ENCODE data around the gene ZNF235. TPM values are rescaled to one million over a fixed set of nuclear protein-coding genes. Genes with fewer than 3 reads are reported as not detected.
"Not testable (repeated sequence)": the region's sequence is repeated elsewhere in the genome, so short reads cannot be mapped to it uniquely, and the experiment has no call there.

ZNF235 gene
- total RNA-seq, 2 donors from 2014 or later = 4.7 to 6.2 TPM

GRCh38 chr19:44303320-44303719 lies 1.5 kb downstream of the ZNF235 start:
- peaks cover 3 to 4% of the 10 kb centered on the region in 2 donors for H3K9me3 Mint-ChIP-seq
- DNase-seq (no peak), ATAC-seq (replicated peaks in 1 of 2) (no peak)
- no peaks in the 10 kb centered on the region for H3K27me3 Mint-ChIP-seq (ENCODE audit: low read depth)
- no peak overlapping the region for H3K27ac Mint-ChIP-seq
- H3K4me1 Mint-ChIP-seq (ENCODE audit: low read depth) = peaks cover 12% of the 10 kb centered on the region
- peaks cover 9 to 19% of the 10 kb centered on the region in 2 donors for H3K36me3 Mint-ChIP-seq (ENCODE audit: insufficient read depth in 2 of 2)
- H3K4me3 Mint-ChIP-seq = peak overlapping the region; percentile 87 to 98

- Mint-ChIP-seq H3K4me1 (ENCODE audit: low read depth) (no peaks in the 10 kb centered on the region), H3K27ac (no peak overlapping the region), H3K27me3 (ENCODE audit: low read depth) (no peaks in the 10 kb centered on the region), H3K4me3 (no peak overlapping the region), H3K36me3 (ENCODE audit: insufficient read depth in 2 of 2) (peaks cover 47 to 51% of the 10 kb centered on the region in 2 donors), H3K9me3 (peaks cover 31 to 54% of the 10 kb centered on the region in 2 donors)
- DNase-seq = no peak
- ATAC-seq (replicated peaks in 1 of 2) = no peak
These were observed 19.9 kb downstream of the ZNF235 start for GRCh38 chr19:44284968-44285367.

- Mint-ChIP-seq H3K4me1 (ENCODE audit: low read depth) (no peaks in the 10 kb centered on the region), H3K9me3 (peaks cover 30 to 50% of the 10 kb centered on the region in 2 donors)
- ATAC-seq (replicated peaks in 1 of 2) = no peak
These were observed 22.0 kb downstream of the ZNF235 start for GRCh38 chr19:44282846-44283245.

GRCh38 chr19:44280916-44281315 lies 23.9 kb downstream of the ZNF235 start:
- DNase-seq (no peak), ATAC-seq (replicated peaks in 1 of 2) (no peak)
- Mint-ChIP-seq H3K36me3 (ENCODE audit: insufficient read depth in 2 of 2) (peaks cover 28 to 31% of the 10 kb centered on the region in 2 donors), H3K27ac (no peak overlapping the region), H3K4me3 (no peak overlapping the region), H3K4me1 (ENCODE audit: low read depth) (no peaks in the 10 kb centered on the region), H3K27me3 (ENCODE audit: low read depth) (no peaks in the 10 kb centered on the region), H3K9me3 (peaks cover 29 to 45% of the 10 kb centered on the region in 2 donors)

More at GRCh38 chr19:44282846-44283245, 22.0 kb downstream of the ZNF235 start:
- peaks cover 33 to 35% of the 10 kb centered on the region in 2 donors for H3K36me3 Mint-ChIP-seq (ENCODE audit: insufficient read depth in 2 of 2)
- no peak for DNase-seq
- H3K27me3 Mint-ChIP-seq (ENCODE audit: low read depth) = no peaks in the 10 kb centered on the region
- no peak overlapping the region for H3K4me3 Mint-ChIP-seq
- H3K27ac Mint-ChIP-seq = no peak overlapping the region

- DNase-seq (no peak), ATAC-seq (replicated peaks in 1 of 2) (no peak)
- Mint-ChIP-seq H3K4me1 (ENCODE audit: low read depth) (no peaks in the 10 kb centered on the region), H3K9me3 (peaks cover 31 to 41% of the 10 kb centered on the region in 2 donors), H3K4me3 (no peak overlapping the region), H3K36me3 (ENCODE audit: insufficient read depth in 2 of 2) (peaks cover 32 to 35% of the 10 kb centered on the region in 2 donors), H3K27ac (no peak overlapping the region), H3K27me3 (ENCODE audit: low read depth) (no peaks in the 10 kb centered on the region)
These were observed 26.6 kb downstream of the ZNF235 start for GRCh38 chr19:44278181-44278690.

GRCh38 chr19:44277331-44277730 lies 27.5 kb downstream of the ZNF235 start:
- Mint-ChIP-seq H3K36me3 (ENCODE audit: insufficient read depth in 2 of 2) (peaks cover 31 to 37% of the 10 kb centered on the region in 2 donors), H3K27me3 (ENCODE audit: low read depth) (no peaks in the 10 kb centered on the region), H3K4me1 (ENCODE audit: low read depth) (no peaks in the 10 kb centered on the region), H3K9me3 (peaks cover 29 to 37% of the 10 kb centered on the region in 2 donors), H3K27ac (no peak overlapping the region), H3K4me3 (no peak overlapping the region)
- no peak for ATAC-seq (replicated peaks in 1 of 2)
- no peak for DNase-seq

- Mint-ChIP-seq H3K27me3 (ENCODE audit: low read depth) (no peaks in the 10 kb centered on the region), H3K4me3 (peak overlapping the region; percentile 82 to 88), H3K9me3 (peaks cover 28% of the 10 kb centered on the region in 2 donors), H3K4me1 (ENCODE audit: low read depth) (peaks cover 15% of the 10 kb centered on the region), H3K36me3 (ENCODE audit: insufficient read depth in 2 of 2) (peaks cover 15 to 36% of the 10 kb centered on the region in 2 donors), H3K27ac (peak overlapping the region; percentile 80)
- no peak for ATAC-seq (replicated peaks in 1 of 2)
- DNase-seq = no peak
These were observed 44.0 kb downstream of the ZNF235 start for GRCh38 chr19:44260695-44261446.

GRCh38 chr19:44260343-44260681 lies 44.5 kb downstream of the ZNF235 start:
- peaks cover 30 to 31% of the 10 kb centered on the region in 2 donors for H3K9me3 Mint-ChIP-seq
- ATAC-seq (replicated peaks in 1 of 2) = peak in 1 of 2 donors; percentile 3
- H3K36me3 Mint-ChIP-seq (ENCODE audit: insufficient read depth in 2 of 2) = peaks cover 15 to 41% of the 10 kb centered on the region in 2 donors

GRCh38 chr19:44258835-44259413 lies 45.9 kb downstream of the ZNF235 start:
- no peak overlapping the region for H3K27ac Mint-ChIP-seq
- ATAC-seq (replicated peaks in 1 of 2) (no peak), DNase-seq (no peak)
- peaks cover 35 to 37% of the 10 kb centered on the region in 2 donors for H3K9me3 Mint-ChIP-seq
- H3K36me3 Mint-ChIP-seq (ENCODE audit: insufficient read depth in 2 of 2) = peaks cover 24 to 53% of the 10 kb centered on the region in 2 donors
- H3K4me1 Mint-ChIP-seq (ENCODE audit: low read depth) = peaks cover 15% of the 10 kb centered on the region
- H3K4me3 Mint-ChIP-seq = peak overlapping the region; percentile 18 to 82
- H3K27me3 Mint-ChIP-seq (ENCODE audit: low read depth) = no peaks in the 10 kb centered on the region

More at GRCh38 chr19:44260343-44260681, 44.5 kb downstream of the ZNF235 start:
- peak overlapping the region; percentile 82 to 88 for H3K4me3 Mint-ChIP-seq
- H3K4me1 Mint-ChIP-seq (ENCODE audit: low read depth) = peaks cover 15% of the 10 kb centered on the region
- peak overlapping the region; percentile 80 for H3K27ac Mint-ChIP-seq
- no peak for DNase-seq
- H3K27me3 Mint-ChIP-seq (ENCODE audit: low read depth) = no peaks in the 10 kb centered on the region

GRCh38 chr19:44258136-44258535 lies 46.7 kb downstream of the ZNF235 start:
- H3K4me1 Mint-ChIP-seq (ENCODE audit: low read depth) = peaks cover 15% of the 10 kb centered on the region
- H3K27ac Mint-ChIP-seq = no peak overlapping the region
- H3K4me3 Mint-ChIP-seq = no peak overlapping the region
- H3K36me3 Mint-ChIP-seq (ENCODE audit: insufficient read depth in 2 of 2) = peaks cover 27 to 56% of the 10 kb centered on the region in 2 donors
- H3K27me3 Mint-ChIP-seq (ENCODE audit: low read depth) = no peaks in the 10 kb centered on the region
- DNase-seq (no peak), ATAC-seq (replicated peaks in 1 of 2) (no peak)
- H3K9me3 Mint-ChIP-seq = peaks cover 37 to 41% of the 10 kb centered on the region in 2 donors

GRCh38 chr19:44255705-44256411 lies 49.0 kb downstream of the ZNF235 start:
- H3K27me3 Mint-ChIP-seq (ENCODE audit: low read depth) = no peaks in the 10 kb centered on the region
- peaks cover 43 to 54% of the 10 kb centered on the region in 2 donors for H3K9me3 Mint-ChIP-seq
- peaks cover 15% of the 10 kb centered on the region for H3K4me1 Mint-ChIP-seq (ENCODE audit: low read depth)
- DNase-seq (no peak), ATAC-seq (replicated peaks in 1 of 2) (no peak)
- no peak overlapping the region for H3K4me3 Mint-ChIP-seq
- H3K36me3 Mint-ChIP-seq (ENCODE audit: insufficient read depth in 2 of 2) = peaks cover 40 to 72% of the 10 kb centered on the region in 2 donors
- peak overlapping the region; percentile 60 for H3K27ac Mint-ChIP-seq

- Mint-ChIP-seq H3K36me3 (ENCODE audit: insufficient read depth in 2 of 2) (peaks cover 45 to 74% of the 10 kb centered on the region in 2 donors), H3K4me1 (ENCODE audit: low read depth) (peaks cover 4% of the 10 kb centered on the region), H3K27ac (no peak overlapping the region), H3K9me3 (peaks cover 46 to 63% of the 10 kb centered on the region in 2 donors), H3K4me3 (no peak overlapping the region), H3K27me3 (ENCODE audit: low read depth) (no peaks in the 10 kb centered on the region)
- ATAC-seq (replicated peaks in 1 of 2) (no peak), DNase-seq (no peak)
These were observed 50.3 kb downstream of the ZNF235 start for GRCh38 chr19:44254496-44254895.

- H3K4me3 Mint-ChIP-seq; H3K27ac Mint-ChIP-seq; H3K4me1 Mint-ChIP-seq (ENCODE audit: low read depth); DNase-seq; ATAC-seq (replicated peaks in 1 of 2); H3K27me3 Mint-ChIP-seq (ENCODE audit: low read depth): not testable (repeated sequence)
- H3K9me3 Mint-ChIP-seq = peaks cover 47 to 64% of the 10 kb centered on the region in 2 donors
- peaks cover 48 to 76% of the 10 kb centered on the region in 2 donors for H3K36me3 Mint-ChIP-seq (ENCODE audit: insufficient read depth in 2 of 2)
These were observed 51.4 kb downstream of the ZNF235 start for GRCh38 chr19:44253392-44253791.

Measured in activated T-cell treated with anti-CD3 and anti-CD28 coated beads, Interleukin-2, amount 50 U/mL, for 72 hours (primary cell).